K562 treated with DMSO at 1 percent for 4 hours (cell line): ENCODE data around the gene LHPP. TPM values are rescaled to one million over a fixed set of nuclear protein-coding genes. Genes with fewer than 3 reads are reported as not detected.

ENCODE experiments used
- total RNA-seq: library from RNA; unstranded; fragments of 300-600 nt; gene quantifications from 2 replicates; pipeline ENCODE4 v1.2.3, GENCODE V29; 2022; ENCODE audit not compliant: insufficient read depth

The LHPP gene
- total RNA-seq = 7.3 and 15.2 TPM in 2 replicates

GRCh38 chr10:124461642-124462347 is at the start of gene LHPP:
Gene LHPP (plus strand): TSS chr10:124461823. CDS start chr10:124461863, 40 bp downstream.

DNA sequence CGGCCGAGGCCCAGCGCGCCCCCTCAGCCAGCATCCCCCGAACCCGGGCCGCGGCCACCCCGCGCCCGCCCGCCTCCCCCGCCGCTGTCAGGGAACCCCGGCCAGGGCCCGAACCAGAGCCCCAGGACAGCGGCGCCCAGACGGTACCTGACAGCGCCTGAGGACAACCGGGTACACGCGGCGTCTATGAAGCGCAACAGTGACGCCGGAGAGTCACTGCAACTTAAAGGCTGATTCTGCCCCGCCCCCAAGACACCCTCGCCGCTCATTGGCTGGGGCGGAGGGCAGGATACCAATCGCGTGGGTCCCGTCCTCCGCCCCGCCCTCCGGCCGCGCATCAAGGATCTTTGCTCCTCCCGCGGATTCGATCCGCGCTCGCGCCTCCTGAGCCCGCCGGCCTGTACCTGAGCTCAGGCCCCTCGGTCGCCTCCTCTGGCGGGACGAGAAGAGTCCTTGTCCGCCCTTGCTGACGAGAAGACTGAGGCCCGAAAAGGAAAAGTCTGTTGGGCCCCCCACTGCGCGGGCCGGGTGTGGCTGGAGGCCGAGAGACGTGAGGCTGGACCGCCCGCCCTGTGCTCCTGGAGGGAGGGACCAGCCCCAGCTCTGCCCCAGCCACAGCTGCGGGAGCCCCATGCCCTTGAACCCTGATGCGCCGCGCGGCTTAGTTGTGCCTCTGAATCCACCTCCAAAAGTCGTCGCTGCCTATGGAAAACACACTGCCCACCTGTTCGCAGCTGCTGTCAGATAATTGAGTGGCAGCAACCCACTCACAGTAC is 42.7 kb upstream of the LHPP start, which contains the start of gene OAT:
TSS of gene OAT (minus strand) at position 198 of the 776 bp plus-strand sequence. CDS start 6,752 bp downstream, outside the sequence.

GRCh38 chr10:124450012-124450782 is 11.4 kb upstream of the LHPP start, which contains the start of gene NKX1-2:
Gene NKX1-2 (minus strand): TSS chr10:124450035. CDS start chr10:124449943, 92 bp downstream.

Other genes with a start within 250 kb of the LHPP start
- 83.4 and 99.9 TPM in 2 replicates for gene OAT, start 42.9 kb upstream of the LHPP start, total RNA-seq
- gene NKX1-2, start 11.8 kb upstream of the LHPP start, total RNA-seq = not detected in 2 replicates